ENCODE data around the gene TXN.

- TF ChIP-seq POLR2AphosphoS5 (IDR thresholded peaks at IDR 0.05; ENCODE audit: borderline replicate concordance, low read depth, low read length): no peak
- no peak for TF ChIP-seq EZH2 (IDR thresholded peaks at IDR 0.05)
- TF ChIP-seq FOXP2 (optimal IDR thresholded peaks at IDR 0.05; ENCODE audit: control extremely low read depth, extremely low read length, insufficient read depth): no peak
These were observed 14.4 kb downstream of the TXN start for GRCh38 chr9:110241858-110242321.

Data from SK-N-MC (cell line).